ENCODE measurements around the gene SNN. TPM values are rescaled to one million over a fixed set of nuclear protein-coding genes. Genes with fewer than 3 reads are reported as not detected.
A peak's percentile ranks its signal among the peaks of the same experiment; 100 is the strongest.

The SNN gene
- total RNA-seq, 6 experiments from 2014 or later: 3.5 to 7.9 (median 5.6) TPM

DNA sequence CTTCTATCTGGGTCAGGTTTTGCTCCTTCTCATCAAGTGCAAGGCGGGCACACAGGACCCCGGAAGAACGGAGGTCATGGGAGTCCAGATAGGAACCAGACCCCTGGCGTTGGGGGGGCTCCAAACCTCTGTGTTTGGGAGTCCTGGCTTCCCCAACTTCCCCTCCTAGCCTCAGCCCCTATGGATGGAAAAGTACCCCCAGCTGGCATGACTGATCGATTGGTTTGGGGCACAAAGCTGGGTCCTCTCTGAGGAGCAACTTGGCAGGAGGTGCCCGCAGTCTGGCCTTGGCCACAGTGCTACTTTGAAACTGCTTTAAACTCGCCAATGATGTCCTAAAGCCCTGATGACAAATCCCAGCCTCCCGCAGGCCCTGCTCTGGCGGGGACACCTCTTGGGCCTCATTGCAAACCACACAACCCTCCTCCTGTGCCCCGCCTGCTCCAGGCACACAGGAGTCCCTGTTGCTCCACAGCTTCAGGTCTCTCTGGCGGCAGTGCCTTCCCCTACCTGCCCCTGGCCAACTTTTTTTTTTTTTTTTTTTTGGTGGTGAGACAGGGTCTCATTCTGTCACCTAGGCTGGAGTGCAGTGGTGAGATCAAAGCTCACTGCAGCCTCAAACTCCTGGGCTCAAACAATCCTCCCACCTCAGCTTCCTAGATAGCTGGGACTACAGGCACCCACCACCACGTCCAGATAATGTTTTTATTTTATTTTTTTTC, 38.0 kb upstream of the SNN start:
- TF ChIP-seq, protein P1, sequence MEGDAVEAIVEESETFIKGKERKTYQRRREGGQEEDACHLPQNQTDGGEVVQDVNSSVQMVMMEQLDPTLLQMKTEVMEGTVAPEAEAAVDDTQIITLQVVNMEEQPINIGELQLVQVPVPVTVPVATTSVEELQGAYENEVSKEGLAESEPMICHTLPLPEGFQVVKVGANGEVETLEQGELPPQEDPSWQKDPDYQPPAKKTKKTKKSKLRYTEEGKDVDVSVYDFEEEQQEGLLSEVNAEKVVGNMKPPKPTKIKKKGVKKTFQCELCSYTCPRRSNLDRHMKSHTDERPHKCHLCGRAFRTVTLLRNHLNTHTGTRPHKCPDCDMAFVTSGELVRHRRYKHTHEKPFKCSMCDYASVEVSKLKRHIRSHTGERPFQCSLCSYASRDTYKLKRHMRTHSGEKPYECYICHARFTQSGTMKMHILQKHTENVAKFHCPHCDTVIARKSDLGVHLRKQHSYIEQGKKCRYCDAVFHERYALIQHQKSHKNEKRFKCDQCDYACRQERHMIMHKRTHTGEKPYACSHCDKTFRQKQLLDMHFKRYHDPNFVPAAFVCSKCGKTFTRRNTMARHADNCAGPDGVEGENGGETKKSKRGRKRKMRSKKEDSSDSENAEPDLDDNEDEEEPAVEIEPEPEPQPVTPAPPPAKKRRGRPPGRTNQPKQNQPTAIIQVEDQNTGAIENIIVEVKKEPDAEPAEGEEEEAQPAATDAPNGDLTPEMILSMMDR (IDR thresholded peaks at IDR 0.05): no peak
- no peak for TF ChIP-seq POLR2A (IDR thresholded peaks at IDR 0.05)
- no peaks in the 10 kb centered on the region for H3K4me1 ChIP-seq
- WGBS (ENCODE audit: insufficient coverage, low coverage, low lambda C conversion rate, missing lambda C conversion rate): 78% methylated on average over 4 of the region's 12 CpGs
- H3K4me3 ChIP-seq: no peak overlapping the region
- no peaks in the 10 kb centered on the region for H3K27me3 ChIP-seq
- intact Hi-C loops (cut with DNase I): no loop called here
- H3K9me3 ChIP-seq: no peaks in the 10 kb centered on the region
- no peak for ATAC-seq
- no peak for DNase-seq
- no peak overlapping the region for H3K27ac ChIP-seq
- no peaks in the 10 kb centered on the region for H3K36me3 ChIP-seq

DNA sequence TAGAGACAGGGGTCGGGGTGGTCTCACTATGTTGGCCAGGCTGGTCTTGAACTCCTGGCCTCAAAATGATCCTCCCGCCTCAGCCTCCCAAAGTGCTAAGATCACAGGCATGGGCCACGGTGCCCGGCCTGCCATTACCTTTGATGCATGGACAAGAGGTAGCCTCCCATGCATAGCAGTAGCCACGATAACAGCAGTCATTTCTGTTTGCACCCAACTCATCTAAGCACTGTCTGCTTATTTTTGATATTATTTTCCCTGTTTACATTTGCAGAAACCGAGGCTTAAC, 37.5 kb upstream of the SNN start:
- Histone ChIP-seq H3K36me3 (no peaks in the 10 kb centered on the region), H3K4me3 (no peak overlapping the region), H3K9me3 (no peaks in the 10 kb centered on the region), H3K27me3 (no peaks in the 10 kb centered on the region), H3K27ac (no peak overlapping the region), H3K4me1 (no peaks in the 10 kb centered on the region)
- no peak for ATAC-seq
- intact Hi-C loops (cut with DNase I): no loop called here
- DNase-seq: no peak
- 79% methylated on average over 6 of the region's 6 CpGs for WGBS (ENCODE audit: insufficient coverage, low coverage, low lambda C conversion rate, missing lambda C conversion rate)
- TF ChIP-seq, protein P1 (IDR thresholded peaks at IDR 0.05): no peak
- no peak for TF ChIP-seq POLR2A (IDR thresholded peaks at IDR 0.05)

DNA sequence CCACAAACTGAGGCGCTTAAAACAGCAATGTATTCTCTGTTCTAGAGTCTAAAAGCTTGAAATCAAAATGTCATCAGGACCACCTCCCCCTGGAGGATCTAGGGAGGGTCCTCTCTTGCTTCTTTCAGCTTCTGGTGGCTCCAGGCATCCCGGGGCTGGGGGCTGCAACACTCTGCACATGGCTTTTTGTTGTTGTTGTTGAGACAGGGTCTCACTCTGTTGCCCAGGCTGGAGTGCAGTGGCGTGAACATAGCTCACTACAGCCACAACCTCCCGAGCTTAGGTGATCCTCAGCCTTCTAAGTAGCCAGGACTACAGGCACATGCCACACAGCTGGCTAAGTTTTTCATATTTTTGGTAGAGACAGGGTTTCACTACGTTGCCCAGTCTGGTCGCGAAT, 37.0 kb upstream of the SNN start:
- TF ChIP-seq POLR2A (IDR thresholded peaks at IDR 0.05): no peak
- TF ChIP-seq, protein P1 (IDR thresholded peaks at IDR 0.05): no peak
- H3K27me3 ChIP-seq: no peaks in the 10 kb centered on the region
- H3K4me1 ChIP-seq: no peaks in the 10 kb centered on the region
- WGBS (ENCODE audit: insufficient coverage, low coverage, low lambda C conversion rate, missing lambda C conversion rate): 80% methylated on average over 1 of the region's 7 CpGs
- H3K27ac ChIP-seq: no peak overlapping the region
- H3K4me3 ChIP-seq: no peak overlapping the region
- no peaks in the 10 kb centered on the region for H3K36me3 ChIP-seq
- no peak for DNase-seq
- no peak for ATAC-seq
- intact Hi-C loops (cut with DNase I): no loop called here
- no peaks in the 10 kb centered on the region for H3K9me3 ChIP-seq

DNA sequence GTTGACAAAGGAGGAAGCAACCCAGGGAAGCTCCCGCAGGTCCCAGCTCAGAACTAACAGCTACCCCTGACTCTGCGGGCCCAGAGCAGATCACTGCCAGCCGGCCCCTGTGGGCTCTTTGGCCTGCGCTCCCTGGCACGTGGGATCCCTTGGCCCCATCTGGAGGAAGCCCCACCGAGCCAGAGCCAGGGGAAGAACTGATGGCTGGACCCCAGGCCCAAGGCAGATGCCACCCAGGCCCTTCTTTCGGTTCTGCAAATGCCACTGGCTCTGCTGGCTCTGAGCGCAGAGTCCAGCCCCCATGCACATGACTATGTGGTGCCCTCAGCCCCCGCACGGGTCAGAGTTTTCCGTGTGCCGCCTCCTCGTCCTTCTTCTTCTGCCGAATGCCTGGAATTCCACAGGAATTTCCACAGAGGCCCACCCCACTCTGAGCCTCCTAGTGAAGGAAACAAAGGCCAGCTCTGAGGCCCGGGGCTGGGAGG, 35.8 kb upstream of the SNN start:
- Histone ChIP-seq H3K4me3 (no peak overlapping the region), H3K27me3 (no peaks in the 10 kb centered on the region), H3K9me3 (no peaks in the 10 kb centered on the region), H3K27ac (peak overlapping the region in 1 of 3 donors; percentile 10), H3K36me3 (no peaks in the 10 kb centered on the region), H3K4me1 (no peaks in the 10 kb centered on the region)
- DNase-seq (peak in 2 of 3 donors; percentile 54 to 61), ATAC-seq (peak; percentile 60 to 67 (median 63))
- TF ChIP-seq, protein P1 (IDR thresholded peaks at IDR 0.05): no peak
- peak; percentile 32 for TF ChIP-seq POLR2A (IDR thresholded peaks at IDR 0.05)
- 65% methylated on average over 4 of the region's 15 CpGs for WGBS (ENCODE audit: insufficient coverage, low coverage, low lambda C conversion rate, missing lambda C conversion rate)
- intact Hi-C loops (cut with DNase I): no loop called here
